HEK293T (cell line): Measurements from ENCODE around the gene MAPK7.

Experiments
- CTCF ChIA-PET: fragments of 350-600 bp; formaldehyde crosslinking; extraction: SDS; loops from one replicate; lab custom pipeline; 2021; ENCODE audit warnings: antibody characterized with exemption, inconsistent platforms; lab: Yijun Ruan, JAX
- POLR2A ChIA-PET: fragments of 350-600 bp; formaldehyde crosslinking; extraction: SDS; loops from one replicate; lab custom pipeline; 2020; ENCODE audit warnings: antibody characterized with exemption, inconsistent platforms; lab: Yijun Ruan, JAX
- DNase-seq: peaks from one replicate; pipeline ENCODE4 v3.0.0; 2012; ENCODE audit warnings: mixed read lengths; ENCODE audit errors: extremely low spot score
- ARNT ChIP-seq: fragments of 450-650 bp; IDR thresholded peaks from 2 replicates; pipeline ENCODE4 v1.6.1; 2017; ENCODE audit warnings: mild to moderate bottlenecking
- BHLHE40 ChIP-seq: fragments of 450-650 bp; IDR thresholded peaks from 2 replicates; pipeline ENCODE4 v1.6.1; 2016; ENCODE audit warnings: mild to moderate bottlenecking, moderate library complexity, borderline replicate concordance
- CTBP1 ChIP-seq: fragments of 450-650 bp; IDR thresholded peaks from 2 replicates; pipeline ENCODE4 v1.6.1; 2016; ENCODE audit warnings: borderline replicate concordance
- ELF4 ChIP-seq: fragments of 450-650 bp; IDR thresholded peaks from 2 replicates; pipeline ENCODE4 v1.6.1; 2017; ENCODE audit warnings: antibody characterized with exemption
- FOXA1 ChIP-seq: fragments of 450-650 bp; IDR thresholded peaks from 2 replicates; pipeline ENCODE4 v1.6.1; 2016; ENCODE audit warnings: mild to moderate bottlenecking
- FOXK2 ChIP-seq: fragments of 450-650 bp; IDR thresholded peaks from 2 replicates; pipeline ENCODE4 v1.6.1; 2016; ENCODE audit warnings: mild to moderate bottlenecking
- FOXM1 ChIP-seq: fragments of 450-650 bp; IDR thresholded peaks from 2 replicates; pipeline ENCODE4 v1.6.1; 2017; ENCODE audit warnings: mild to moderate bottlenecking, borderline replicate concordance
- HDGF ChIP-seq: fragments of 450-650 bp; IDR thresholded peaks from 2 replicates; pipeline ENCODE4 v1.6.1; 2017; ENCODE audit warnings: antibody characterized with exemption, borderline replicate concordance
- L3MBTL2 ChIP-seq: fragments of 450-650 bp; conservative IDR thresholded peaks from 2 replicates; pipeline ENCODE4 v1.6.1; 2016; ENCODE audit warnings: mild to moderate bottlenecking
- LEF1 ChIP-seq: fragments of 450-650 bp; IDR thresholded peaks from 2 replicates; pipeline ENCODE4 v1.6.1; 2017; ENCODE audit warnings: mild to moderate bottlenecking, borderline replicate concordance
- NFRKB ChIP-seq: fragments of 450-650 bp; IDR thresholded peaks from 2 replicates; pipeline ENCODE4 v1.6.1; 2016; ENCODE audit warnings: mild to moderate bottlenecking, moderate library complexity
- SP1 ChIP-seq: fragments of 450-650 bp; IDR thresholded peaks from 2 replicates; pipeline ENCODE4 v1.6.1; 2017
- SUZ12 ChIP-seq: fragments of 450-650 bp; IDR thresholded peaks from 2 replicates; pipeline ENCODE4 v1.6.1; 2016; ENCODE audit warnings: mild to moderate bottlenecking
- TARDBP ChIP-seq: fragments of 450-650 bp; IDR thresholded peaks from 2 replicates; pipeline ENCODE4 v1.6.1; 2016
- ZNF384 ChIP-seq: fragments of 450-650 bp; IDR thresholded peaks from 2 replicates; pipeline ENCODE4 v1.6.1; 2016
- TF ChIP-seq, protein P1 (sequence below): fragments of 450-650 bp; IDR thresholded peaks from 2 replicates; pipeline ENCODE4 v1.6.1; 2016

MAPK7 gene

DNA sequence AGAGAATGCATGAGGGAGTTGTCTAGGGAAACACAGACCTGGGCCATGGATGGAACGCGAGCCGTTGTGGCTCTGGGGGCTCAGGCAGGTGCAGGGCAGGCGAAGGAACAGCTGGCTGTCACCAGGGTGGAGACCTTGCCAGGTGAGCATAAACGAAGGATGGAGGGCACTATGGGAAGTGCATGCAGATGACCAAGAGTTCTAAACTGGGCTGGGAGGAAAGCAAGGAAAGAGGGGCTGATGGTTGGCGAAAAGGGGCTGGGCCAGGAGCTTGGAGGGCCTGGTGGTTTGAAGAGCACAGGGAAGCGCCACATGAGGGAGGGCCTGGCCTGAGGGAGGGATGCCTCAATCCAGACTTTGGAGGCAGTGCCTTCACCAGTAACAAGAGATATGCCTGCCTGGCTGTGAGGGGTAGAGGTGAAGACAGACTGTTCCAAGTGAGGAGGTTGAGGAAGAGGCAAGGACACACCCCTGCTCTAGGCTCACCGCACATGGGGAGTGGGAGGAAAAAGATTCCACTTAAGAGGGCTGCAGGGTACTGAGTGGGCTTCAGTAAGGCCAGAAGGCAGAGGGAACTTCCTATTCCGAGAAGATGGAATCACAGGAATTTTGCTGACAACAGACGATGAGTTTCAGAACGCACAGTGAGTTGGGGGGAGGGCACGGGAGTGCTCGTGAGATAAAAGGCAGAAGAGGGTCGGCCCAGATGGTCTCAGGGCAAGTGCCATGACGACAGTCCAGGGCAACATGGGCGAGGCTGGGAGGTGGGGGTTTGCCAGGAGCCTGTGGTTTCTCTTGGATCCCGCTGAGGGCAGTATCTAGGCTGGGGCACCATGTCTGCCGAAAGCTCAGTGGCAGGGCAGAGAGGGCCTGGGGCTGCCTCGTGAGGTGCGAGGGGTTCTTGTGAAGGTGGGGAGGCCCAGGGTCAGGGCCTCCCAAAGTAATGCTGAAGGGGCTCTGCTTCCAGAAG is 36.4 kb upstream of the MAPK7 start:
- TF ChIP-seq ARNT (no peak), LEF1 (no peak), FOXM1 (no peak), FOXA1 (no peak), FOXK2 (no peak), SUZ12 (no peak)
- ChIA-PET POLR2A (interaction anchor here (1.3 kb wide), 1 partner anchor 21 kb away, joined by 3 read pairs; the partner anchor contains the start of gene B9D1), CTCF (interaction anchor here (1.5 kb wide), 1 partner anchor 21 kb away, joined by 4 read pairs; no protein-coding TSS in a partner anchor)
- no peak for DNase-seq

DNA sequence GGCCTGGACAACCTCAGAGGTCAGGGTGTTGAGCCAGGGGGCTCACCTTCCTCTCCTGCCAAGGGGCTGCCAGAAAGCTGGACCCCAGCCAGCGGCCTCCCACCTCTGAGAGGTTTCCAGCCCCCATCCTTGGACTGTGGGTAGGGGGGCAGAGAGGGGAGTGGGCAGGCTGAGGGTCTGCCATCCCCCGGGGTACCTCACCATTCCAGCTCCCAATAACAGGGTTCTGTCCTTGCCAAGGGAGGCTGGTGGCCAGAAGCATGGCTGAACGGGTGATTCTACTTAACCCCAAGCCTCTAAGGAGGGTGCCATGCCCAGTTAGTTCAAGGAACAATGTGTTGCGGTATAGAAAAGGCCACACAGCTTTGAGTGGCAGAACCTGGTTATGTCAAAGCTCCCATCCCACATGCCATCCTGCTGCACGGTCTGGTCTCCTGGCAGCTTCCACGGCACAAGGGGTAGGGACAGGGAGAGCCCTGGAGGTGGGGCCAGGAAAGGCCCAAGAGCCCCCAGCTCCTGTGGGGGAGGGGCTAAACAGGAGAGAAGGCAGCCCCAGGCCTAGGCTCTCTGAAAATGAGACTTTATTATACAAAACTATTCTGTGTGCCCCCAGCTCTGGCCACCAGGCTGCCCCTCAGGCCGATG is 35.6 kb upstream of the MAPK7 start:
- TF ChIP-seq SUZ12, result no peak
- TF ChIP-seq BHLHE40, result no peak
- DNase-seq, result no peak
- CTCF ChIA-PET, result no interaction called here
- POLR2A ChIA-PET, result interaction anchor here (1.8 kb wide), 1 partner anchor 35 kb away, joined by 6 read pairs; no protein-coding TSS in a partner anchor

DNA sequence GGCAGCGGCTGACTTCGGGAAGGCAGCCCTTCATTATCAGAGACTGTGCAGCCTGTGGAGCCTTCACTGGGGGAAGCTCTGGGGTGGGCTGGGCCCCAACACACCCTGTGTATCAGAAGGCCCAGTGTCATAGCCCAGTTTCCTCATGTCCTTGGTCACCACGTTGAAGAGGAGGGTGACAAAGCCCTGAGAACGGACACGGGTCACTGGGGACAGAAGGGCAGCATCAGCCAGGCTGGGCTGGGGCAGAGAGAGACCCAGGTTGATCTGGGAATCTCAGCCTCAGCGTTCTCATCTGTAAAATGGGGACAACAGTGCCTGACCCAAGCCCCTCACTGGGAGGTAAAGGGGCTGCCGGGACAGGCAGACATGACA is 35.1 kb upstream of the MAPK7 start:
- TF ChIP-seq ARNT (no peak), HDGF (no peak), SP1 (no peak), LEF1 (no peak), L3MBTL2 (no peak), FOXK2 (no peak), CTBP1 (no peak), ZNF384 (no peak), FOXM1 (no peak), ELF4 (no peak), SUZ12 (no peak), BHLHE40 (no peak), FOXA1 (no peak), NFRKB (no peak), TARDBP (no peak)
- TF ChIP-seq, protein P1, sequence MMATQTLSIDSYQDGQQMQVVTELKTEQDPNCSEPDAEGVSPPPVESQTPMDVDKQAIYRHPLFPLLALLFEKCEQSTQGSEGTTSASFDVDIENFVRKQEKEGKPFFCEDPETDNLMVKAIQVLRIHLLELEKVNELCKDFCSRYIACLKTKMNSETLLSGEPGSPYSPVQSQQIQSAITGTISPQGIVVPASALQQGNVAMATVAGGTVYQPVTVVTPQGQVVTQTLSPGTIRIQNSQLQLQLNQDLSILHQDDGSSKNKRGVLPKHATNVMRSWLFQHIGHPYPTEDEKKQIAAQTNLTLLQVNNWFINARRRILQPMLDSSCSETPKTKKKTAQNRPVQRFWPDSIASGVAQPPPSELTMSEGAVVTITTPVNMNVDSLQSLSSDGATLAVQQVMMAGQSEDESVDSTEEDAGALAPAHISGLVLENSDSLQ, result no peak
- POLR2A ChIA-PET, result interaction anchor here (1.8 kb wide), 1 partner anchor 34 kb away, joined by 6 read pairs; no protein-coding TSS in a partner anchor
- no peak for DNase-seq
- CTCF ChIA-PET, result no interaction called here

- DNase-seq, result no peak
- TF ChIP-seq FOXM1, result no peak
- TF ChIP-seq CTBP1, result no peak
- TF ChIP-seq BHLHE40, result no peak
- no peak for TF ChIP-seq ELF4
- TF ChIP-seq TARDBP, result no peak
- no peak for TF ChIP-seq L3MBTL2
- no peak for TF ChIP-seq ZNF384
- TF ChIP-seq FOXA1, result no peak
- no peak for TF ChIP-seq NFRKB
- ChIA-PET CTCF (interaction anchor here (1.1 kb wide), 1 partner anchor 22 kb away, joined by 3 read pairs; no protein-coding TSS in a partner anchor), POLR2A (interaction anchor here (1.8 kb wide), 1 partner anchor 34 kb away, joined by 6 read pairs; no protein-coding TSS in a partner anchor)
Observed at GRCh38 chr17:19343671-19344151, 34.6 kb upstream of the MAPK7 start.

GRCh38 chr17:19344311-19345066 is 33.8 kb upstream of the MAPK7 start:
- TF ChIP-seq ELF4 (no peak), ZNF384 (no peak), ARNT (no peak), CTBP1 (no peak), TARDBP (no peak), LEF1 (no peak), FOXK2 (no peak)
- TF ChIP-seq, protein P1, result no peak
- POLR2A ChIA-PET, result interaction anchor here (1.8 kb wide), 1 partner anchor 33 kb away, joined by 6 read pairs; no protein-coding TSS in a partner anchor
- DNase-seq, result no peak
- CTCF ChIA-PET, result interaction anchor here (1.1 kb wide), 1 partner anchor 23 kb away, joined by 3 read pairs; no protein-coding TSS in a partner anchor

DNA sequence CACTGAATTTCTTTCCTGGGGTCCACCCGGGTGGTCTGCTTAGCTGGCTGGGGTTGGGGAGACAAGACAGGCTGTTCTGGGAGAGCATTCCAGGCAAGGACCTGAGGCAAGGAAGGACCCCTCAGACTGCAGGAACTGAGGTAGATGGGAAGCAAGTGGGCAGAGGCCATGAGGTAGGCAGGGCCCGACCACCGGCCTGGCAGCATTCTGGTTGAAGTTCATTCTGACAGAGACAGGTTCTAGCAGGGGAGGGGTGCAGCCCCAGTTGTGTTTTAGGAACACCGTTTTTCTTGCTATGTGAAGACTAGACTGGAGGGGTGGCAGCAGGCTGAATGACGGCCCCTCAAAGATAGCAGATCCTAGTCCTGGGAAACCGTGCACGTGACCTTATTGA is 33.2 kb upstream of the MAPK7 start:
- POLR2A ChIA-PET, result no interaction called here
- CTCF ChIA-PET, result interaction anchor here (1.1 kb wide), 1 partner anchor 23 kb away, joined by 3 read pairs; no protein-coding TSS in a partner anchor
- no peak for DNase-seq
- TF ChIP-seq L3MBTL2, result no peak
- TF ChIP-seq FOXK2, result no peak
- no peak for TF ChIP-seq TARDBP
- TF ChIP-seq ARNT, result no peak
- no peak for TF ChIP-seq FOXM1
- no peak for TF ChIP-seq HDGF
- no peak for TF ChIP-seq ELF4
- no peak for TF ChIP-seq CTBP1
- no peak for TF ChIP-seq LEF1
- TF ChIP-seq SUZ12, result no peak
- no peak for TF ChIP-seq BHLHE40
- no peak for TF ChIP-seq SP1
- no peak for TF ChIP-seq ZNF384
- TF ChIP-seq, protein P1, result no peak
- no peak for TF ChIP-seq FOXA1
- TF ChIP-seq NFRKB, result no peak
